OCI-LY7 (cell line): Measurements from ENCODE around the gene RAX.

Experiments used
- EZH2phosphoT487 ChIP-seq: fragments of 200-600 bp; sonication (generic); IDR thresholded peaks from 2 replicates; pipeline ENCODE4 v1.6.1; 2018; ENCODE audit warnings: low read depth, borderline replicate concordance, mild to moderate bottlenecking, mixed run types, antibody characterized with exemption, low read length, moderate library complexity, mixed read lengths
- TF ChIP-seq, protein P1 (sequence below): fragments of 200-600 bp; sonication (generic); conservative IDR thresholded peaks from 2 replicates; pipeline ENCODE4 v1.5.1; 2014; ENCODE audit warnings: mild to moderate bottlenecking, antibody characterized with exemption, low read length, moderate library complexity, mixed read lengths

DNA sequence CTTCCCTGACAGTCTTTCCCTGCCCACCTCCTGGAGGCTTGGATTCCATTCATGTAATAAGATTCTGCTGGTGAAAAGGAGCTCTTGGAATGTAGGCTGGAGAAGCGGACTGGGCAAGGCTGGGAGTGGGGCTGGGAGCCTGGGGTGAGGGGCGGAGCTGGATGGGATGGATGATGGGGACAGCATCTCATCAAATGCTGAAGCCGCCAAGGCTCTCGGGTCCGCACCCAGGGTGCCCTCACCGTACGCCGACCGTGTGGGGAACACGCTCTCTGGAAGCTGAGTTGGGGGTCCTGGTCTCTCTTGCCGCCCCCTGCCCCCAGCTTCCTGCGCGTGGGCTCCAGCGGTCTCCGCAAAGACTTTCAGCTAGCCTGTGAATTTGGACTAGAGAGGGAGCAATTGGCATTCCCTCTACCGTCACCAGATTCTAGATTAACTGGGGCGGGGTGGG, 9.1 kb downstream of the RAX start:
- TF ChIP-seq, protein P1, sequence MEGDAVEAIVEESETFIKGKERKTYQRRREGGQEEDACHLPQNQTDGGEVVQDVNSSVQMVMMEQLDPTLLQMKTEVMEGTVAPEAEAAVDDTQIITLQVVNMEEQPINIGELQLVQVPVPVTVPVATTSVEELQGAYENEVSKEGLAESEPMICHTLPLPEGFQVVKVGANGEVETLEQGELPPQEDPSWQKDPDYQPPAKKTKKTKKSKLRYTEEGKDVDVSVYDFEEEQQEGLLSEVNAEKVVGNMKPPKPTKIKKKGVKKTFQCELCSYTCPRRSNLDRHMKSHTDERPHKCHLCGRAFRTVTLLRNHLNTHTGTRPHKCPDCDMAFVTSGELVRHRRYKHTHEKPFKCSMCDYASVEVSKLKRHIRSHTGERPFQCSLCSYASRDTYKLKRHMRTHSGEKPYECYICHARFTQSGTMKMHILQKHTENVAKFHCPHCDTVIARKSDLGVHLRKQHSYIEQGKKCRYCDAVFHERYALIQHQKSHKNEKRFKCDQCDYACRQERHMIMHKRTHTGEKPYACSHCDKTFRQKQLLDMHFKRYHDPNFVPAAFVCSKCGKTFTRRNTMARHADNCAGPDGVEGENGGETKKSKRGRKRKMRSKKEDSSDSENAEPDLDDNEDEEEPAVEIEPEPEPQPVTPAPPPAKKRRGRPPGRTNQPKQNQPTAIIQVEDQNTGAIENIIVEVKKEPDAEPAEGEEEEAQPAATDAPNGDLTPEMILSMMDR = no peak
- TF ChIP-seq EZH2phosphoT487 = no peak
